GM19043 (cell line): ENCODE data around the gene ERLEC1.
A peak's percentile ranks its signal among the peaks of the same experiment; 100 is the strongest.
"Not testable (repeated sequence)": the region's sequence is repeated elsewhere in the genome, so short reads cannot be mapped to it uniquely, and the experiment has no call there.

Experiments used
- ATAC-seq: cut with Tn5 transposase; IDR thresholded peaks from one replicate; pipeline ENCODE4 v1.9.1; 2021; ENCODE audit warnings: low read depth; ENCODE audit not compliant: unreplicated experiment

Gene ERLEC1, protein sequence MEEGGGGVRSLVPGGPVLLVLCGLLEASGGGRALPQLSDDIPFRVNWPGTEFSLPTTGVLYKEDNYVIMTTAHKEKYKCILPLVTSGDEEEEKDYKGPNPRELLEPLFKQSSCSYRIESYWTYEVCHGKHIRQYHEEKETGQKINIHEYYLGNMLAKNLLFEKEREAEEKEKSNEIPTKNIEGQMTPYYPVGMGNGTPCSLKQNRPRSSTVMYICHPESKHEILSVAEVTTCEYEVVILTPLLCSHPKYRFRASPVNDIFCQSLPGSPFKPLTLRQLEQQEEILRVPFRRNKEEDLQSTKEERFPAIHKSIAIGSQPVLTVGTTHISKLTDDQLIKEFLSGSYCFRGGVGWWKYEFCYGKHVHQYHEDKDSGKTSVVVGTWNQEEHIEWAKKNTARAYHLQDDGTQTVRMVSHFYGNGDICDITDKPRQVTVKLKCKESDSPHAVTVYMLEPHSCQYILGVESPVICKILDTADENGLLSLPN

GRCh38 chr2:53786705-53787613 lies at the start of gene ERLEC1, which contains the start of gene ASB3:
ERLEC1 (plus strand) TSS chr2:53787044; CDS start chr2:53787211, 167 bp downstream.
ASB3 (minus strand) TSS chr2:53786953; CDS start chr2:53765572, 21,381 bp downstream.
- ATAC-seq = peak; percentile 96

DNA sequence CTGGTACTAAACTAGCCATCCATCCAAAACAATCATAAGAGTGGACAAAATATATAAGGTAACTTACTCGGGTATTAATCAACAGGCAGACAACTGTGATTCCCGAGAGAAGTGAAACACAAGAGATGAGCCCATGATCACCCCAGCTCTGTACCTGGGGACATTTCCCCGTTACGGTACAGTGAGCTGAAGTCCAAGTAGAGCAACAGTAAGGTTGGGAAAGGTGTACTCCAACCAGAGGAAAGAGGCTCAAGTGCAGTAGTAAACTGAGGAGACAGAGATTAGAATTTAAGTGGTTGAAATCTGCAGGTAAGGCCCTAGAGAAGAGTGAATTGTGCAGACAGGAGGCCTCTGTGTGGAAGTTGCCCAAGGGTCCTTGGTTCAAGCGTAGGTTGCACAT lies 49.8 kb upstream of the ERLEC1 start:
- no peak for ATAC-seq

DNA sequence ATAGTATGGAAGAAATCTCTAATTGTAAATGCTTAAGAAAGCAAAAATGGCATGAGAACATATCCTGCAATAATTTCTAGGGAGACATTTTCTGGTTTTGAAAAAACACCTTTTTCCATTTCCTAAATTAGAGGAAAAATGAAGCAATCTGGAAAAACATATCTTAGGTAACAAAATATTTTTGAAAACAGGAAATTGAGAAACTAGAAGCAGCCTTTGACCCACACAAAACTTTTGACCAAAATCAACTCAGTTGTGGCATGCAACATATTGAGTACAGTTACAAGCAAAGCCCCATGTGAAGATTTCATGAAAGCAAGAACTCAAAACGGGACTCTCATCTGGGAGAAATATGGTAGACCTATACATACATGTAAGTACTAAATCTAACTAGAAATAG lies 47.8 kb upstream of the ERLEC1 start:
- ATAC-seq = no peak

GRCh38 chr2:53740170-53740569 lies 46.7 kb upstream of the ERLEC1 start:
- no peak for ATAC-seq

GRCh38 chr2:53744395-53745065 lies 42.3 kb upstream of the ERLEC1 start:
- ATAC-seq = no peak

DNA sequence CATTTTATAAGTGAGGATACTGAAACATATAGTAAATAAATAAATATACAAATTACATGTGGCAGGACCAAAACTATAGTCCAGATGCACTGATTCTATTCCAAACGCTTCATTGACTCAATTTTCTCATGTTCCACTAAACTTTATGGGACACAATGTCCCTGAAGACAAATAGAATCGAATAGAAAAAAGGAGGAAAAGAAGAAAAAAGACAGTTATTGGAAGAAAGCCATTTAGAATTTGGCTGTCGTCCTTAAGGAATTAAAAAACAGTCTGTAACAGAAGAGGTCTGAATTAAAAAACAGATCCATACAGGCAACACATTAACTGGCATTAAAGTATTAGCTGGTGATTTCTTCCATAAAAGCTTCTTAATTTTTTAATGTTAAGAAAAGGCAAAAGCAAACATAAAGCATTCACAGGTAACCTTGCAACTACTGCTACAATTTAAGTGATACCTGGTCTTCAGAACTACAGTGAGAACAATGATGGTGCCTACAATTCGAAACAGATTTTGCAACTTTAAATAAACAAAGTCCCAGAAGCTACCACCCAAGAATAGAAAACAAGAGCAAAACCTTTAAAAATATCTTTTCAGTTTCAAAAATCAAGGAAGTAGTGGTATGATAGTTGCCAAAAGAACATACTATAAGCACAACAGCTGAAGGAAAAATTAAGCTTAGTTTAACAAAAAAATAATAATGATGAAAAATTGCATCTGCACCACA lies 36.6 kb upstream of the ERLEC1 start:
- no peak for ATAC-seq

- ATAC-seq = peak; percentile 86
These were observed 35.1 kb upstream of the ERLEC1 start for GRCh38 chr2:53751728-53752127.

DNA sequence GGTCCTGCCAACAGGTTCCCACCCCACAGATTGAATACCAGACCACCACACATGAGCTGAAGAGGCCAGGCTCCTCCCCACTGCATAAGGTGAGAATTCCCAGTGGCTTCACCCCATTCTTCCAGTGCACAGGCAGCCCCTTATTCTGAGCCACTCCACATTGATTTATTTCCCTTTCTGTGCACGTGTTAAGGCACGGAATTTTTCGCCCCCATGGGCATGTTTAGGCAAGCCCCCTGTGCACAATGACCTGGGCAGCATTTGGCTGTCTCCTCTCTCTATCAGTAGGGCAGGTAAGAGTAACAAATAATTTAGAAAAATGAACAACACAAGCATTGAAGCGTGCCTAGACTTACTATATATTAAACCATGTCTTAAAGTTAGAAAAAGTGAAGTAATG lies 34.5 kb upstream of the ERLEC1 start:
- ATAC-seq = no peak

DNA sequence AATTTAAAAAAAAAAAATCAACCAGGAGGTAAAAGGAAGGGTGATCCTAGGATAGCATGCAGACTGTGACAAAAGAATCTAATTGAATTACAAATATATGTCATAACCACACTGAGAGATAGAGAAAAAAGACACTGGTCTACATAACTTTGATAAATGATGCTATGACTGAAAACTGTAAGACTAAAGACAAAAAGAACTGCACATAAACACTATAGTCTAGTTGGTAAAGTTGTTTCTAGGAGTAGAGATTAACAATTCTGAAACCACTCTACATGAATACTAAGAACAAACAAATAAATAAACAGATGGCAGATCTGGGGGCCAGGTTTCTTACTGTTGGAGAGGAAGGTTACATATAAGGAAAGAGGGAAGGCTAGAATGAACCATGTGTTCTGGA lies 33.8 kb upstream of the ERLEC1 start:
- no peak for ATAC-seq

- no peak for ATAC-seq
These were observed 31.7 kb upstream of the ERLEC1 start for GRCh38 chr2:53755121-53755520.

DNA sequence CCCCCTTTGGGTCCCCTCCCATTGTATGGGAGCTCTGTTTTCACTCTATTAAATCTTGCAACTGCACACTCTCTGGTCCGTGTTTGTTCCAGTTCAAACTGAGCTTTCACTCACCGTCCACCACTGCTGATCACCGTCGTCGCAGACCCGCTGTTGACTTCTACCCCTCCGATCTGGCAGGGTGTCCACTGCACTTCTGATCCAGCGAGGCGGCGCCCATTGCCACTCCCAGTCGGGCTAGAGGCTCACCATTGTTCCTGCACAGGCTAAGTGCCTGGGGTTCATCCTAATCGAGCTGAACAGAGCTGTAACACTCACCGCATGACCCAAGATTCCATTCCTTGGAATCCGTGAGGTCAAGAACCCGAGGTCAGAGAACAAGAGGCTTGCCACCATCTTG lies 30.2 kb upstream of the ERLEC1 start:
- ATAC-seq = no peak

DNA sequence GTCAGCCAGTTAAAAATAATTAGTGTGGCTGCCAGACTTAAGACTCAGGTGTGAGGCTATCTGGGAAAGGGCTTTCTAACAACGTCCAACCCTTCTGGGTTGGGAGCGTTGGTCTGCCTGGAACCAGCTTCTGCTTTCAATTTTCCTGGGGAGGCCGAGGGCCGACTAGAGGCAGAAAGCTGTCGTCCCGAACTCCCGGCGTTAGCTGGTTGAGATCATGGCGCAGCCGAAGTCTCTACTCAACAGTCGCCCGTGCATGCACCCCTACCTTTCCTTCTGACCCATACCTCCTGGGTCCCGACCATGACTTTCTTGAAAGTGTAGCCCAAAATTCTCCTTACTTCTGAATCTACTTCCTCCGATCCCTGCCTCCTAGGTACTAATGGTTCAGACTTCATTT lies 29.6 kb upstream of the ERLEC1 start:
- ATAC-seq = not testable (repeated sequence)

DNA sequence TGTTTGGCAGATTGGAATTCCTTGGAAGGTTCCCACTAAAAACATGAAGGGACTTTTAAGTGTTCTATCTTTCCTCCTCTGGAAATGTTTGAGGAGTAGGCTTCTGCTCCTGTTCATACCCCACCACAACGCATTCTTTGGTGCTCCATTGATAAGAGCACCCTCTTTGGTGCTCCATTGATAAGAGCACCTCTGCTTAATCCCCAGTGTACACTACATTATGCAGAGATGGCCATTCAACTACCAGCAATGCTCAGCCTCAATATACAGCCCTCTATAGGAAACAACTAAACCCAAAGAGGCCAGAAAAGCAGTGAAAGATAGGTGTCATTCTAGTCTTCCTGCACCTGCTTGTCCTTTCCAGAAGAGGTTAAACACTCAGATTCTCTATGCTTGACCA lies 21.1 kb upstream of the ERLEC1 start:
- ATAC-seq = no peak

DNA sequence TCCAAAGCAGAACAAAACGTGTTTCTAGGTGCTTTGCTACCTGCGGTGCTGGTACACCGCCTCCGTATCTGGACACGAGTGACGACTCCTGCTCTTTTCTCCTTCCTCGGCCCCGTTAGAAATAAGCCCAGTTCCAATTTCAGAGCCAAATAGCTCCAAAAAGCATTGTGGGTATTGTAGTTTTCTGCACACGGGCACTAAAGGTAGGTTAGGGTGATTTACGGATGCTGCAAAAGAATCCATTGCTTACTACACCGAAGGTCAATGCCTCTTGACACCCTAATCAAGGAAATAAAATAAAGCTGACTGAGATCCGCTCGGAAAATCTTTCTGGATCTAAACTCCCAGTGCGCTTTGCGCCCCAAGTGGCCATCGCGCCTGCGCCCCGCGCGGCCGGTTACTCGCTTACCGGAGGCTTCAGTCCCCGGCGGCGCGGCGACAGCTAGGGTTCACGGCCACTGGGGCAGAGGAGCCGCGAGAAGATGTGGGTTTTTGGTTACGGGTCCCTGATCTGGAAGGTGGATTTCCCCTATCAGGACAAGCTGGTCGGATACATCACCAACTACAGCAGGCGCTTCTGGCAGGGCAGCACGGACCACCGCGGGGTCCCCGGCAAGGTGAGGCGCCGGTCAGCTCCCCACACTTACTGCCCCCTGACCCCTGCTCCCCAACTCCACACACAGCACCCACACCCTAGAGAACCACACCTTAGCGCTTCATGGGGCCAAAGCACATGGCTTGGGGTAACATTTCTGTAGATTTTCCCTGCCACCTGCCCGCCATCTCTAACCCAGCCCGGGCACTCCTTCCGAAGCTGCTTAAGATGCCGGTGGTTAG lies 19.2 kb upstream of the ERLEC1 start, which contains the start of gene CHAC2:
Gene CHAC2, plus strand, starts transcription at position 400 of the 837 bp plus-strand sequence. Its CDS starts 83 bp downstream, at position 483.
- peak; percentile 91 for ATAC-seq

DNA sequence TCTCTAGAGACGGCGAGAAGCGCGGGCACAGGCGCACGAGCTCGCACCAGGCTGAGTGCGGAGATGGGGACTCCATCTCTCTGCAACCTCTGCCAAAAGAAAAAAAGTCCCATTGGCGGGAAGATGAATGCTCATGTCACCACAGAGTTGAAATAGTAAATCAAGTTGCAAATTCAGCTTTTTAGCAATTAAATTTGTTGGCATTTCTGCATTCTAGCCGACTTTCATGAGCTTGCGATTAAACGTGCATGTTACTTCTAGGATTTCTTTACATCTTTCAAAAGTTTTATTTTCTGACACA lies 18.7 kb upstream of the ERLEC1 start:
- peak; percentile 36 for ATAC-seq

GRCh38 chr2:53769318-53769945 lies 17.4 kb upstream of the ERLEC1 start:
- ATAC-seq = no peak

GRCh38 chr2:53770264-53770663 lies 16.6 kb upstream of the ERLEC1 start:
- no peak for ATAC-seq

DNA sequence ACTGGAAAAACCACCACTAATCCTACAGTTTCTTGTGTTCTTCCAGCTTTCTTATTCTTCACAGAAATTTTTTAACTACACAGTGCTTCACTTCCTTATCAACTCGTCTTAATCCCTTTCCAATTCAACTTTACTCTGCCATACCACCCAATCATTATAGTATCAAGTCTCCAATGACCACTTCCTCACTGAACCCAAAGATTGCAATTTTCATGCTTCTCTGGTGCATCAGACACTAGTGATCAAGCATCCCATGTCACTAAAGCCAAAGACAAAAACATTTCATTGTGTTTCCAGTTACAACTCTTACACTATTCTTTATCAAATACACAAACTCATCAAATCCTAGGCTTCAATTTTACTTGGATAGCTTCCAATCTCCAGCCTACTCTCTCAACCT lies 9.7 kb upstream of the ERLEC1 start:
- ATAC-seq = no peak
